ENCODE results near the gene KANK3. TPM values are rescaled to one million over a fixed set of nuclear protein-coding genes. Genes with fewer than 3 reads are reported as not detected.
"Not testable (repeated sequence)": the region's sequence is repeated elsewhere in the genome, so short reads cannot be mapped to it uniquely, and the experiment has no call there.

Gene KANK3
- total RNA-seq, 3 donors from 2014 or later, result 2.0 to 10.1 (median 3.3) TPM

DNA sequence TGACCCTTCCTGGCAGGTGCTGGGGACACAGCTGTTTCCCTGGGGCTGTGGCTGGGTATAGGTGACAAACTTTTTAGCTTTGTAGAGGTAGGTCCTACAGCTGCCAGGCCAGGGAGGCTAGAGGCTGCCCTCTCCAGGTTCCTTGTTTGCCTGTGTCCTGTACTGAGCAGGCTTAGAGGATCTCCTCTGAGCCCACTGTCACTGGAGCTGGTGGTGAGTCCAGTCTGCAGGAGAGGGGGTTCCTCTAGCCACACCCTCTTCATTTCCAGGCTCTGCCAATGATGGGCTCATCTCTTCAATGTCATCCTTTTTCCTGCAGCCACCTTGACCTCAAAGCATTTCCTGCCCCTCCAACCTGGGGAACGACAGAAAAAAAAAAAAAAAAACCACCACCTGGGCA lies 34.5 kb upstream of the KANK3 start:
- H3K4me3 ChIP-seq, result no peak overlapping the region
- H3K4me1 ChIP-seq (ENCODE audit: low read depth), result peaks cover 8% of the 10 kb centered on the region
- TF ChIP-seq, protein P1, sequence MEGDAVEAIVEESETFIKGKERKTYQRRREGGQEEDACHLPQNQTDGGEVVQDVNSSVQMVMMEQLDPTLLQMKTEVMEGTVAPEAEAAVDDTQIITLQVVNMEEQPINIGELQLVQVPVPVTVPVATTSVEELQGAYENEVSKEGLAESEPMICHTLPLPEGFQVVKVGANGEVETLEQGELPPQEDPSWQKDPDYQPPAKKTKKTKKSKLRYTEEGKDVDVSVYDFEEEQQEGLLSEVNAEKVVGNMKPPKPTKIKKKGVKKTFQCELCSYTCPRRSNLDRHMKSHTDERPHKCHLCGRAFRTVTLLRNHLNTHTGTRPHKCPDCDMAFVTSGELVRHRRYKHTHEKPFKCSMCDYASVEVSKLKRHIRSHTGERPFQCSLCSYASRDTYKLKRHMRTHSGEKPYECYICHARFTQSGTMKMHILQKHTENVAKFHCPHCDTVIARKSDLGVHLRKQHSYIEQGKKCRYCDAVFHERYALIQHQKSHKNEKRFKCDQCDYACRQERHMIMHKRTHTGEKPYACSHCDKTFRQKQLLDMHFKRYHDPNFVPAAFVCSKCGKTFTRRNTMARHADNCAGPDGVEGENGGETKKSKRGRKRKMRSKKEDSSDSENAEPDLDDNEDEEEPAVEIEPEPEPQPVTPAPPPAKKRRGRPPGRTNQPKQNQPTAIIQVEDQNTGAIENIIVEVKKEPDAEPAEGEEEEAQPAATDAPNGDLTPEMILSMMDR (IDR thresholded peaks at IDR 0.05), result no peak
- DNase-seq (peak in 1 of 3 donors; percentile 7), ATAC-seq (no peak)
- no peaks in the 10 kb centered on the region for H3K36me3 ChIP-seq (ENCODE audit: low read depth)
- no peaks in the 10 kb centered on the region for H3K9me3 ChIP-seq
- intact Hi-C loops (cut with DNase I, micrococcal nuclease), result no loop called here

DNA sequence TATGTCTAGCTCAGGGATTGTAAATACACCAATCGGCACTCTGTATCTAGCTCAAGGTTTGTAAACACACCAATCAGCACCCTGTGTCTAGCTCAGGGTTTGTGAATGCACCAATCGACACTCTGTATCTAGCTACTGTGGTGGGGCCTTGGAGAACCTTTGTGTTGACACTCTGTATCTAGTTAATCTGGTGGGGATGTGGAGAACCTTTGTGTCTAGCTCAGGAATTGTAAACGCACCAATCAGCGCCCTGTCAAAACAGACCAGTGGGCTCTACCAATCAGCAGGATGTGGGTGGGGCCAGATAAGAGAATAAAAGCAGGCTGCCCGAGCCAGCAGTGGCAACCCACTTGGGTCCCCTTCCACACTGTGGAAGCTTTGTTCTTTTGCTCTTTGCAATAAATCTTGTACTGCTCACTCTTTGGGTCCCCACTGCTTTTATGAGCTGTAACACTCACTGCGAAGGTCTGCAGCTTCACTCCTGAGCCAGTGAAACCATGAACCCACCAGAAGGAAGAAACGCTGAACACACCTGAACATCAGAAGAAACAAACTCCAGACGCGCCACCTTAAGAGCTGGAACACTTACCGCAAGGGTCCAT lies 33.4 kb upstream of the KANK3 start:
- peak in 2 of 3 donors; percentile 1 to 2 for DNase-seq
- ATAC-seq; H3K4me1 ChIP-seq (ENCODE audit: low read depth); H3K9me3 ChIP-seq; H3K36me3 ChIP-seq (ENCODE audit: low read depth); intact Hi-C loops (cut with DNase I, micrococcal nuclease); H3K4me3 ChIP-seq: not testable (repeated sequence)

DNA sequence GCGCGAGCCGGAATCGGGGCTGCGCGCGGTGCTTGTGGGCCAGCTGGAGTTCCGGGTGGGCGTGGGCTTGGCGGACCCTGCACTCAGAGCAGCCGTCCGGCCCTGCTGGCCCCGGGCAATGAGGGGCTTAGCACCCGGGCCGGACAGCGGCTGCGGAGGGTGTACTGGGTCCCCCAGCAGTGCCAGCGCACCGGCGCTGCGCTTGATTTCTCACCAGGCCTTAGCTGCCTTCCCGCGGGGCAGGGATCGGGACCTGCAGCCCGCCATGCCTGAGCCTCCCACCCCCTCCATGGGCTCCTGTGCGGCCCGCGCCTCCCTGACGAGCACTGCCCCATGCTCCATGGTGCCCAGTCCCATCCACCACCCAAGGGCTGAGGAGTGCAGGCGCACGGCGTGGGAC lies 32.7 kb upstream of the KANK3 start:
- ATAC-seq; intact Hi-C loops (cut with DNase I, micrococcal nuclease); H3K4me1 ChIP-seq (ENCODE audit: low read depth); H3K4me3 ChIP-seq; H3K36me3 ChIP-seq (ENCODE audit: low read depth); H3K9me3 ChIP-seq: not testable (repeated sequence)
- peak in 2 of 3 donors; percentile 20 to 27 for DNase-seq

DNA sequence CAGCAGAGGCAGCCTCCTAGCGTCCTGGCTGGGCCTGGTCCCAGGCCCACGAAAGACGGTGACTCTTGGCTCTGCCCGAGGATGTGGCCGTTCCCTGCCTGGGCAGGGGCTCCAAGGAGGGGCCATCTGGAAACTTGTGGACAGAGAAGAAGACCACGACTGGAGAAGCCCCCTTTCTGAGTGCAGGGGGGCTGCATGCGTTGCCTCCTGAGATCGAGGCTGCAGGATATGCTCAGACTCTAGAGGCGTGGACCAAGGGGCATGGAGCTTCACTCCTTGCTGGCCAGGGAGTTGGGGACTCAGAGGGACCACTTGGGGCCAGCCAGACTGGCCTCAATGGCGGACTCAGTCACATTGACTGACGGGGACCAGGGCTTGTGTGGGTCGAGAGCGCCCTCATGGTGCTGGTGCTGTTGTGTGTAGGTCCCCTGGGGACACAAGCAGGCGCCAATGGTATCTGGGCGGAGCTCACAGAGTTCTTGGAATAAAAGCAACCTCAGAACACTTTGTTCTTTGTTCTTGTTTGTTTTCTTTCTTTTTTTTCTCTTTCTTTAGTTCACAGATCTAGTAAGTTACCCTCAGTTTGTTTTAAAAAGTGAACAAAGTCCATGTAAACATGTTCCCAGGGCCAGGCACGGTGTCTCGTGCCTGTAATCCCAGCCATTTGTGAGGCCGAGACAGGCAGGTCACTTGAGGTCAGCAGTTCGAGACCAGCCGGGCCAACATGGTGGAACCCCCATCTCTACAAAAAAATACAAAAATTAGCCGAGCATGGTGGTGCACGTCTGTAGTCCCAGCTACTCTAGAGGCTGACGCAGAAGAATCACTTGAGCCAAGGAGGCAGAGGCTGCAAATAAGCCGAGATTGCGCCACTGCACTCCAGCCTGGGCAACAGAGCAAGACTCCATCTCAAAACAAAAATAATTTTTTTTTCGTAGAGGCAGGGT lies 31.1 kb upstream of the KANK3 start:
- Histone ChIP-seq H3K36me3 (ENCODE audit: low read depth) (no peaks in the 10 kb centered on the region), H3K4me1 (ENCODE audit: low read depth) (peaks cover 8% of the 10 kb centered on the region), H3K4me3 (no peak overlapping the region), H3K9me3 (no peaks in the 10 kb centered on the region)
- intact Hi-C loops (cut with DNase I, micrococcal nuclease), result no loop called here
- ATAC-seq (peak; percentile 81), DNase-seq (peak in 2 of 3 donors; percentile 53 to 61)
- TF ChIP-seq, protein P1 (IDR thresholded peaks at IDR 0.05), result no peak

DNA sequence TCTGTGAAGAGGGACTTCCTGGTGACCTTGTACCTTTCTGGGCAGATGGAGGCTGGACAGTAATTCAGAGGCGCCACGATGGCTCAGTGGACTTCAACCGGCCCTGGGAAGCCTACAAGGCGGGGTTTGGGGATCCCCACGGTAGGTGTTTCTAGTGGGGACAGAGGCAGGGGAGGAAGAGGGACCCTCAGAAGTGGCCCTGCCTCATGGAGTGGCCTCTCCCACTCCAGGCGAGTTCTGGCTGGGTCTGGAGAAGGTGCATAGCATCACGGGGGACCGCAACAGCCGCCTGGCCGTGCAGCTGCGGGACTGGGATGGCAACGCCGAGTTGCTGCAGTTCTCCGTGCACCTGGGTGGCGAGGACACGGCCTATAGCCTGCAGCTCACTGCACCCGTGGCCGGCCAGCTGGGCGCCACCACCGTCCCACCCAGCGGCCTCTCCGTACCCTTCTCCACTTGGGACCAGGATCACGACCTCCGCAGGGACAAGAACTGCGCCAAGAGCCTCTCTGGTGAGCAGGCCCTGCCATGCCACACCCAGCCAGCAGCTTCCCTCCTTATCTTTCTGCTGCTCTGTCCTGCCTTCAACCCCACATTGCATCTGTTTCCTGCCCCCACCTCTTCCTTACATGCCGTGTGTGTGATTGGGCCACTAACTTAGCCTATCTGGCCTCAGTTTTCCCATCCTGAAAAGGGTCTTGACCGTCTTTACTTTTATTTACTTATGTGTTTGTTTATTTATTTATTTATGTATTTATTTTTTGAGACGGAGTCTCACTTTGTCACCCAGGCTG lies 28.1 kb upstream of the KANK3 start:
- H3K4me1 ChIP-seq (ENCODE audit: low read depth), result peaks cover 13% of the 10 kb centered on the region

More for the DNA sequence above, 28.1 kb upstream of the KANK3 start:
- intact Hi-C loops (cut with DNase I, micrococcal nuclease), result no loop called here
- no peak for ATAC-seq
- Histone ChIP-seq H3K4me3 (no peak overlapping the region), H3K9me3 (no peaks in the 10 kb centered on the region), H3K36me3 (ENCODE audit: low read depth) (no peaks in the 10 kb centered on the region)
- TF ChIP-seq, protein P1 (IDR thresholded peaks at IDR 0.05), result no peak
- DNase-seq, result peak in 1 of 3 donors; percentile 45

Data from mucosa of descending colon (tissue), 3 donors.